ENCODE results near the gene UQCRQ.

The UQCRQ gene

DNA sequence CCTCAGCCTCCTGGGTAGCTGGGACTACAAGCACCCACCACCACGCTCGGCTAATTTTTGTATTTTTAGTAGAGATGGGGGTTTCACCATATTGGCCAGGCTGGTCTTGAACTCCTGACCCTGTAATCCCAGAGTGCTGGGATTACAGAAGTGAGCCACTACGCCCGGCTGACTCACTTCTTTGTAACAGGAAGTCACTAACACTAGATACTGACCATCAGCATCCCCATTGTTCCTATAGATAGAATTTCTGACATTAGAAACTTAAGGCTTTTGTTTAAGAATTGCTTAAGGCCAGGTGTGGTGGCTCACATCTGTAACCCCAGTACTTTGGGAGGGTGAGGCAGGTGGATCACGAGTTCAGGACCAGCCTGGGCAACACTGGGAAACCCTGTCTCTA, 49.2 kb downstream of the UQCRQ start:
- DNase-seq (ENCODE audit: low read depth) = no peak

DNA sequence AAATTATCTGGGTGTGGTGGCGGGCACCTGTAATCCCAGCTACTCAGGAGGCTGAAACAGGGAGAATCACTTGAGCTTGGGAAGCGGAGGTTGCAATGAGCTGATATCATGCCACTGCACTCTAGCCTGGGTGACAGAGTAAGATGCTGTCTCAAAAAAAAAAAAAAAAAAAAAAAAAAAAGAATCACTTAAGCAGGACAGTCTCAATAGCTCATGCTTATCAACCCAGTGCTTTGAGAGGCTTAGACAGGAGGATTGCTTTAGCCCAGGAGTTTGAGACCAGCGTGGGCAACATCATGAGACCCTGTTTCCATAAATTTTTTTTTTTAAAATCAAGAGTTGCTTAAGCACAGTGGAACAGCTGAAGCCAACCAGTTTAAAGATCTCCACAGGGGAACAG, 49.6 kb downstream of the UQCRQ start:
- no peak for DNase-seq (ENCODE audit: low read depth)

Measured in HS-27A (cell line).